A549 (cell line): ENCODE data around the gene RMND5B. TPM values are rescaled to one million over a fixed set of nuclear protein-coding genes. Genes with fewer than 3 reads are reported as not detected.

Experiments
- polyA plus RNA-seq, 4 experiments: library from polyadenylated mRNA; depleted of rRNA in 3 of 4; stranded (reverse); fragments of >200 nt; fragmentation: RNase III in 1 of 4; extraction: RNeasy Plus Mini Kit Qiagen cat#74134 plus additional on column Dnase treatment in 1 of 4; gene quantifications; 2 replicates in 3 of 4; 3 replicates in 1 of 4; pipeline ENCODE4 v1.2.3, GENCODE V29; 2011 to 2017

RMND5B gene
- polyA plus RNA-seq, 2 of the 4 experiments (the other 2 are of a cell fraction): 20.2 to 30.3 TPM

Other genes with a start within 250 kb of the RMND5B start
- gene PROP1, start 134.8 kb upstream of the RMND5B start, polyA plus RNA-seq (2011; rRNA removed): not detected in 2 replicates
- gene PROP1, start 134.8 kb upstream of the RMND5B start, polyA plus RNA-seq (2017; fragmentation: RNase III; extraction: RNeasy Plus Mini Kit Qiagen cat#74134 plus additional on column Dnase treatment): not detected in 3 replicates
- gene N4BP3, start 17.5 kb upstream of the RMND5B start, polyA plus RNA-seq (2011; rRNA removed): 0.12 and 0.26 TPM in 2 replicates
- 0.15 to 0.25 TPM (median 0.15 TPM) in 3 replicates for gene N4BP3, start 17.5 kb upstream of the RMND5B start, polyA plus RNA-seq (2017; fragmentation: RNase III; extraction: RNeasy Plus Mini Kit Qiagen cat#74134 plus additional on column Dnase treatment)
- 177 and 205 TPM in 2 replicates for gene NHP2, start 22.9 kb downstream of the RMND5B start, polyA plus RNA-seq (2011; rRNA removed)
- gene NHP2, start 22.9 kb downstream of the RMND5B start, polyA plus RNA-seq (2017; fragmentation: RNase III; extraction: RNeasy Plus Mini Kit Qiagen cat#74134 plus additional on column Dnase treatment): 553 to 612 TPM (median 555 TPM) in 3 replicates
- not detected in 2 replicates for gene GMCL2, start 56.4 kb downstream of the RMND5B start, polyA plus RNA-seq (2011; rRNA removed)
- gene GMCL2, start 56.4 kb downstream of the RMND5B start, polyA plus RNA-seq (2017; fragmentation: RNase III; extraction: RNeasy Plus Mini Kit Qiagen cat#74134 plus additional on column Dnase treatment): not detected in 3 replicates
- gene HNRNPAB, start 73.5 kb downstream of the RMND5B start, polyA plus RNA-seq (2011; rRNA removed): 140 and 200 TPM in 2 replicates
- 338 to 354 TPM (median 352 TPM) in 3 replicates for gene HNRNPAB, start 73.5 kb downstream of the RMND5B start, polyA plus RNA-seq (2017; fragmentation: RNase III; extraction: RNeasy Plus Mini Kit Qiagen cat#74134 plus additional on column Dnase treatment)
- 21.9 and 24.6 TPM in 2 replicates for gene PHYKPL, start 101.8 kb downstream of the RMND5B start, polyA plus RNA-seq (2011; rRNA removed)
- gene PHYKPL, start 101.8 kb downstream of the RMND5B start, polyA plus RNA-seq (2017; fragmentation: RNase III; extraction: RNeasy Plus Mini Kit Qiagen cat#74134 plus additional on column Dnase treatment): 12.5 to 13.9 TPM (median 13.0 TPM) in 3 replicates